COLO668 (cell line): ENCODE measurements around the gene PF4V1.
A peak's percentile ranks its signal among the peaks of the same experiment; 100 is the strongest.

Experiments
- DNase-seq: peaks from one replicate; lab custom pipeline; 2025; ENCODE audit not compliant: unreplicated experiment; lab: John Stamatoyannopoulos, UW

The PF4V1 gene

GRCh38 chr4:73844806-73845205 lies 8.3 kb upstream of the PF4V1 start:
- DNase-seq: no peak

DNA sequence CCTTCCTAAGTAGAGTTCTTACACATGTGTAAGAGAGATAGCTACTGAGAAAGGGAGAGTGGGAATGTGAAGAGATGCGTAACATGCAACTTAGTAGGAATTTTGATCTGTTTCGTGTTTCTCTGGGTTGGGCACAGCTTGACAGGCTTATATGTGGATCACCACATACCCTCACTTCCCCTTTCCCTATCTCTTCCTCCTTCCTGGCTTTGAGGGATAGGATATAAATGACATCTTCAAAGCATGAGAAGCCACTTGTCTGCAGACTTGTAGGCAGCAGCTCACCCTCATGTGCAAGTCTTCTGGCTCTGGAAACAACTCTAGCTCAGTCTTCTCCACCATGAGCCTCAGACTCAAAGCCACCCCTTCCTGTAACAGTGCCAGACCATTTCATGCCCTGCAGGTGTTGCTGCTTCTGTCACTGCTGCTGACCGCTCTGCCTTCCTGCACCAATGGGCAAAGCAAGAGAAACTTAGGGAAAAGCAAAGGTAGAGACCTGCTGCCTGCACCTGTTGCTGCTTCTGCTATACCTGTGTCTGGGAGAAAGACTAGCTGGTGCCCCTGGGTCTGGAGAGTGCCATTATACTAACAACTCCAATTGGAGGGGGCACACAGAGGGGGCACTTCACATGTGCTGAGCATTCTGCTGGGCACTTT lies 5.4 kb upstream of the PF4V1 start:
- no peak for DNase-seq

DNA sequence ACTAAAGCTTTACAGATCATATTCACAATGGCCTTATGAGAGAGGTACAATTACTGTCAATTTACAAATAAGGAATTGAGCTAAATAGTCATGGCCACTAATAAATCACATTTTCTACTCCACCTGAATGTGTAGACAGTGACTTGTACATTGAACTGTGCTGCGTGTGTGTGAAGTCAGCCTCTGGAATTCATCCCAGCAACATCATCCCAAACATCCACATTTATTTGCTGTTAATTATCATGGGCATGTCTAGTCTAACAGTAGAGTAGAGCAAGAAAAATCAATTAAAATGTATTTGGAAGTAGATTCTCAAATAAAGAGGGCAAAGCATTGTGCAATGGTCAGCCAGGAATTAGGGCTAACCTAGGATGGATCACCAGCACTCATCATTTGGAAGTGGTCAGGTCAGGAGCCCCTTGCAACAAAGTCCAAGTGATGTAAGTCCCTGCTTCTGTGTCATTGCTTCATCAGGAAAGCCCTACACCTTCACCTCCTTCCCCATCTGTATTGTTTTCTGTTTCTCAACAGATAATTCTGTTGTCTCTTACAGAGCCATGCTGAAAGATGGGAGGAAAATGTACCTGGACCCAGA lies 4.8 kb upstream of the PF4V1 start:
- no peak for DNase-seq

DNA sequence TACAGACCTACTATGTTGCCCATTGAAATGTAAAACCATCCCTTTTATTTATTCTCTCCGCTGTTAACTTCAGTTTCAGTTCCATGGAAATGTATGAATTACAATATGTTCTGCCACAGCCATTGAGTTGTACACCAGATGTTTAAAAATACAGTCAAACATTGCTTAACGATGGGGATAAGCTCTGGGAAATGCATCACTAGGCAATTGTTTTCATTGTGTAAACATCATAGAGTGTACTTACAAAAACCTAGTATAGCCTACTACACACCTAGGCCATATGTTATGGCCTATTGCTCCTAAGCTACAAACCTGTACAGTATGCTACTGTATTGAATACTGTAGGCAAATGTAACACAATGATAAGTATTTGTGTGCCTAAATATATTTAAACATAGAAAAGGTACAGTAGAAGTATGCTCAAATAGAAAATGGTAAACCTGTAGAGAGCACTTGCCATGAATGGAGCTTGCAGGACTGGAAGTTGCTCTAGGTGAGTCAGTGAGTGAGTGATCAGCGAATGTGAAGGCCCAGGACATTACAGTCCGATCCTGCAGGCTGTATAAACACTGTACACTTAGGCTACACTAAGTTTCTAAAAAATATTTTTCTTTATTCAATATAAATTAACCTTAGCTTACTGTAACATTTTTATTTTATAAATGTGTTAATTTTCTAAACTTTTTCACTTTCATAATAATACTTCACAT lies 2.7 kb upstream of the PF4V1 start:
- no peak for DNase-seq

DNA sequence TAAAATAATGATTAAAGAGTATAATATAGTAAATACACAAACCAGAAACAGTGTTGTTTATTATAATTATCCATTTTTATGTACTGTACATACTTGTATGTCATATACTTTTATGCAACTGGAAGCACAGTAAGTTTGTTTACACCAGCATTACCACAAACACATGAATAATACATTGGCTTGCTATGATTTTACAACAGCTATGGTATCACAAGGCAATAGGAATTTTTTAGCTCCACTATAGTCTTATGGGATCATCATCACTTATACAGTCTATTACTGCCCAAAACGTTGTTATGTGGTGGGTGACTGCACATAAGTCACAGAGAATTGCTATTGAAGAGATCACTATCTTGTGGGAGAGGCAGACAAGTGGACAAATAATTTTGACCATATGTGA lies 1.8 kb upstream of the PF4V1 start:
- no peak for DNase-seq

DNA sequence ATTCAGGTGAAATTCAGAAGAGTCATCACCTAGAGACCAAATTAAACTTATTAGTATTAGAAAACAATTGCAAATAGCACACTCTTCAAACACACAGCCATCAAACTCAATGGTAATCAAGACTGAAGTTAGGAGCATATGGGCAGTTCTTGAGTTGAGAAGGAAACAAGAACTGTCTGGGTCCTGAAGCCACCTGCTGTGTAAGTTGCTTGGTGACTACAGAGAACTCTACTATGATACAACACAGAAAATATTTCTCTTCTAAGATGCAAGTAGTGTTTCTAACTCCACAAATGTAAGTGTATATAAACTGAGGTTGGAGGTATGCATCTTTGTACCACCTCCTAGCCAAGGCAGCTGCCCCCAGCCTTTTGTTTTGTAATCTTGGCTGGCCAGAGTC lies 325 bp upstream of the PF4V1 start:
- DNase-seq: no peak

- DNase-seq: no peak
These were observed 800 bp downstream of the PF4V1 start for GRCh38 chr4:73853718-73854473.

GRCh38 chr4:73855406-73855805 lies 2.3 kb downstream of the PF4V1 start:
- no peak for DNase-seq

- no peak for DNase-seq
These were observed 3.4 kb downstream of the PF4V1 start for GRCh38 chr4:73856518-73856917.

- DNase-seq: no peak
These were observed 6.6 kb downstream of the PF4V1 start for GRCh38 chr4:73859614-73860088.

- no peak for DNase-seq
These were observed 7.1 kb downstream of the PF4V1 start for GRCh38 chr4:73860181-73860580.

GRCh38 chr4:73860917-73861316 lies 7.8 kb downstream of the PF4V1 start:
- no peak for DNase-seq

GRCh38 chr4:73862322-73862721 lies 9.2 kb downstream of the PF4V1 start:
- DNase-seq: no peak

- DNase-seq: peak; percentile 33
These were observed 11.3 kb downstream of the PF4V1 start for GRCh38 chr4:73864365-73864764.

- no peak for DNase-seq
These were observed 11.9 kb downstream of the PF4V1 start for GRCh38 chr4:73864961-73865360.

DNA sequence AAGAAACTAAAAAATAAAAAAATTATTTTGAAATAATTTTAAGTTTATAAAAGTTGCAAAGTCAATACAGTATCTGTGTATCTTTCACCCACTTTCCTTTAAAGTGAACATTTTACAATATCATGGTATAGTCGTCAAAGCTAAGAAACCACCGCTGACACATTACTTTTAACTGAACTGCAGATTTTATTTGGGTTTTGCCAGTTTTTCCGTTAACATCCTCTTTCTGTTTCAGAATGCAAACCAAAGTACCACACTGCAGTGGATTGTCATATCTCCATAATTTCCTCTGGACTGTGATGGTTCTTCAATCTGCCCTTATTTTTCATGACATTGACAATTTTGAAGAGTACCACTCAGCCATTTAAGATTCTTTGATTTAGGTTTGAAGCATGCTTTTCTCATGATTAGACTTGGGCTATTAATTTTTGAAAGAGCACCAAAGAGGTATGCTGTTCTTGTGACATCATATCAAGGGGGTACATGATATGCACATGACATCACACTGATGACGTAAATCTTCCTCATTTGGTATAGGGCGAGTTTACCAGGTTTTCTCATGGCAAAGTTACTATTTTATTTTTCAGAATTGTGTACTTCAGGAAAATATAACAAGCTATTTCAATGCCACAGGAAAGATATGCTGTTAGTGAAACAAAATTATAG lies 12.5 kb downstream of the PF4V1 start:
- no peak for DNase-seq

- DNase-seq: no peak
These were observed 13.2 kb downstream of the PF4V1 start for GRCh38 chr4:73866246-73866645.

- DNase-seq: peak; percentile 30
These were observed 14.7 kb downstream of the PF4V1 start for GRCh38 chr4:73867783-73868182.

DNA sequence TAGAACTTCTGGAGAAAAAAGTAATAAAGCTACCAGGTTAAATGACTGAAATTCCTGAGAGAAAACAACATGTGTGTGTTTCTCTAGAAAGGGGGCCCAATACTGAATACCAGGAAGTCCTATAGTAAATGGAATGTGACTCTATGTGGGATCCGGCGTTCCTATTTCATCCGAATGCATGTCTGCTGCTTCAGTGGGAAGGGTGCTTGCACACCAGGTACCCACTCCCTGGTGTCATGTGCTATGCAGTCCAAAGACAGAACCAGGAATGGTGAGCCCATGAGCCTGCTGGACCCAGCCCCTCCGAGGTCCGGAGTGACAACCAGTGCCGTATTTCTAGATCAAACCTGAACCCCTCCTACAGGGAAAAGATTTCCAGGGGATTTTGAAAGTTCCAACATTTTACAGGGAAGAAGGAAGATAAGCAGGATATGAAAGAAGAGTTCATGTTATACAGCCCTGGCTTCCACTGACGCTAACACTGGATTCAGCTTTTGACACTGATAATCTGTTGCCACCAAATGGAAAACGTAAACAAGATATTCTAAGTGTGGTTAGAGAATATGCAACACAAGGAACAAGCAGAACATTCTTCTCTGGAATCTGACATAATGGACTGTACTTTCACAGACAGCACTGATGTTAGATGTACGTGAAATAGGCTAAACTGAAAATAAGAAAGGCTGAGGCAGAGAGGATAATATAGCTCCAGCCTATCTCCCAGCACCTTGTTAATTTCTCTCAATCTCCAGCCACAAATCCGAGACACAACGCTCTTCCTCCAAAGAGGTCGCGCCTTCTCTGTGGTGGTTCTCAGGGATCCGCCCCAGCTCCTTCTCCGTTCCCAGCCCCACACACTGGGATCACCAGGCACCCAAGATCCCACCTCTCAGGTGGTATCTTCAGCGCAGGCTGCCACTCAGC lies 15.4 kb downstream of the PF4V1 start:
- DNase-seq: no peak
